ENCODE data around the gene TBC1D16.

DNA sequence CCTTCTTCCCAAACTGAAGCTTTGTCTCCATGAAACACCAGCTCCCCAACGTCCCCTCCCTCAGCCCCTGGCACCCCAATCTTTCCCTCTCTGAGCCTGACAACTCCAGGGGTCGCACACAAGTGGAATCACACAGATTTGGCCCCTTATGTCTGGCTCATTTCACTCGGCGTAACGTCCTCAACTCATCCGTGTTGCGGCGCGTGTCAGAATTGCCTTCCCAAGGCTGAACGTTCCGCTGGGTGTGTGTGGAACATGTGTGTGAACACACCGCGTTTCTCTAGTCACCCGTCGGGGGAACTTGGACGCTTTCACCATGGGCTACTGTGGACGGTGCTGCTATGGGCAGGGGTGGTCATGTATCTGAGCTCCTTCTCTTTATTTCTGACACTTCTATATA is 45.0 kb downstream of the TBC1D16 start:
- TF ChIP-seq, protein P1, sequence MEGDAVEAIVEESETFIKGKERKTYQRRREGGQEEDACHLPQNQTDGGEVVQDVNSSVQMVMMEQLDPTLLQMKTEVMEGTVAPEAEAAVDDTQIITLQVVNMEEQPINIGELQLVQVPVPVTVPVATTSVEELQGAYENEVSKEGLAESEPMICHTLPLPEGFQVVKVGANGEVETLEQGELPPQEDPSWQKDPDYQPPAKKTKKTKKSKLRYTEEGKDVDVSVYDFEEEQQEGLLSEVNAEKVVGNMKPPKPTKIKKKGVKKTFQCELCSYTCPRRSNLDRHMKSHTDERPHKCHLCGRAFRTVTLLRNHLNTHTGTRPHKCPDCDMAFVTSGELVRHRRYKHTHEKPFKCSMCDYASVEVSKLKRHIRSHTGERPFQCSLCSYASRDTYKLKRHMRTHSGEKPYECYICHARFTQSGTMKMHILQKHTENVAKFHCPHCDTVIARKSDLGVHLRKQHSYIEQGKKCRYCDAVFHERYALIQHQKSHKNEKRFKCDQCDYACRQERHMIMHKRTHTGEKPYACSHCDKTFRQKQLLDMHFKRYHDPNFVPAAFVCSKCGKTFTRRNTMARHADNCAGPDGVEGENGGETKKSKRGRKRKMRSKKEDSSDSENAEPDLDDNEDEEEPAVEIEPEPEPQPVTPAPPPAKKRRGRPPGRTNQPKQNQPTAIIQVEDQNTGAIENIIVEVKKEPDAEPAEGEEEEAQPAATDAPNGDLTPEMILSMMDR (IDR thresholded peaks at IDR 0.05): no peak
- TF ChIP-seq POLR2A (IDR thresholded peaks at IDR 0.05): no peak

Measured in breast epithelium (tissue), 3 donors.